Dermis microvascular lymphatic vessel endothelial cell (primary cell): ENCODE results near the gene FLOT2. TPM values are rescaled to one million over a fixed set of nuclear protein-coding genes. Genes with fewer than 3 reads are reported as not detected.
"Not testable (repeated sequence)": the region's sequence is repeated elsewhere in the genome, so short reads cannot be mapped to it uniquely, and the experiment has no call there.

Experiments used
- DNase-seq, 2 donors: peaks; one replicate each; pipeline versions ENCODE4 v3.0.0 to v3.0.0-alpha.2; 2010; ENCODE audit warnings: low read depth in 2 of 2
- total RNA-seq: library from RNA; depleted of rRNA; stranded (reverse); fragments of >200 nt; gene quantifications from 2 replicates; pipeline ENCODE4 v1.2.1, GENCODE V29; 2014

FLOT2 gene
- total RNA-seq, 1 donor from 2014 or later = 89.9 TPM

- no peak for DNase-seq
These were observed 19.5 kb upstream of the FLOT2 start for GRCh38 chr17:28917029-28917428.

GRCh38 chr17:28916302-28916934 is 18.9 kb upstream of the FLOT2 start:
- peak; percentile 54 to 70 for DNase-seq

- no peak for DNase-seq
These were observed 15.4 kb upstream of the FLOT2 start for GRCh38 chr17:28912938-28913333.

GRCh38 chr17:28912281-28912937 is 14.9 kb upstream of the FLOT2 start:
- DNase-seq = peak; percentile 44 to 85

- no peak for DNase-seq
These were observed 14.0 kb upstream of the FLOT2 start for GRCh38 chr17:28911411-28912045.

GRCh38 chr17:28910534-28910933 is 13.0 kb upstream of the FLOT2 start:
- DNase-seq = no peak

- DNase-seq = peak; percentile 48 to 77
These were observed 11.2 kb upstream of the FLOT2 start for GRCh38 chr17:28908640-28909167.

- DNase-seq = no peak
These were observed 10.4 kb upstream of the FLOT2 start for GRCh38 chr17:28907709-28908475.

GRCh38 chr17:28906706-28907438 is 9.3 kb upstream of the FLOT2 start:
- DNase-seq = no peak

GRCh38 chr17:28906276-28906675 is 8.7 kb upstream of the FLOT2 start:
- no peak for DNase-seq

- no peak for DNase-seq
These were observed 7.3 kb upstream of the FLOT2 start for GRCh38 chr17:28904800-28905199.

- not testable (repeated sequence) for DNase-seq
These were observed 6.0 kb upstream of the FLOT2 start for GRCh38 chr17:28903546-28903841.

GRCh38 chr17:28902819-28903545 is 5.4 kb upstream of the FLOT2 start, which contains the start of gene DHRS13:
TSS of gene DHRS13 (minus strand) at chr17:28903079. CDS start at chr17:28902944, 135 bp downstream.
- DNase-seq = peak; percentile 76 to 95

- no peak for DNase-seq
These were observed 4.6 kb upstream of the FLOT2 start for GRCh38 chr17:28901866-28902818.

GRCh38 chr17:28900986-28901726 is 3.6 kb upstream of the FLOT2 start:
- no peak for DNase-seq

GRCh38 chr17:28899212-28899815 is 1.8 kb upstream of the FLOT2 start:
- DNase-seq = no peak

- no peak for DNase-seq
These were observed 1.0 kb upstream of the FLOT2 start for GRCh38 chr17:28898527-28898955.
